Activated CD8-positive, alpha-beta T cell treated with anti-CD3 and anti-CD28 coated beads, Interleukin-2, amount 10 ng/mL, durations not matched to agents 7 days and 5 days (primary cell): ENCODE measurements around the gene SKAP2. TPM values are rescaled to one million over a fixed set of nuclear protein-coding genes. Genes with fewer than 3 reads are reported as not detected.
A peak's percentile ranks its signal among the peaks of the same experiment; 100 is the strongest.

ENCODE experiments used
- ATAC-seq: fragments of 150-1000 bp; cut with Tn5 transposase; one replicate; pipeline ENCODE4 v1.10.0; 2021; ENCODE audit warnings: moderate library complexity
- CTCF ChIA-PET: fragments of 350-600 bp; sonication (Branson Sonifier 250); formaldehyde crosslinking; loops from one replicate; lab custom pipeline; 2021; ENCODE audit warnings: antibody characterized with exemption; lab: Charles Lee
- POLR2A ChIA-PET: fragments of 350-600 bp; sonication (Branson Sonifier 250); formaldehyde crosslinking; loops from one replicate; lab custom pipeline; 2021; ENCODE audit warnings: antibody characterized with exemption; lab: Charles Lee
- DNase-seq: peaks from one replicate; pipeline ENCODE4 v3.0.0-alpha.2; 2020
- H3K27ac Mint-ChIP-seq: one replicate; pipeline ENCODE4 v1.8.0; 2021; ENCODE audit warnings: mild to moderate bottlenecking, mixed read lengths
- H3K27me3 Mint-ChIP-seq: one replicate; pipeline ENCODE4 v1.8.0; 2021; ENCODE audit warnings: low read depth, mixed read lengths
- H3K36me3 Mint-ChIP-seq: one replicate; pipeline ENCODE4 v1.8.0; 2021; ENCODE audit warnings: low read depth, mixed read lengths
- H3K4me1 Mint-ChIP-seq: one replicate; pipeline ENCODE4 v1.8.0; 2021; ENCODE audit warnings: low read depth, mixed read lengths
- H3K4me3 Mint-ChIP-seq: one replicate; pipeline ENCODE4 v1.8.0; 2021; ENCODE audit warnings: mild to moderate bottlenecking, mixed read lengths
- H3K9me3 Mint-ChIP-seq: one replicate; pipeline ENCODE4 v1.8.0; 2022; ENCODE audit warnings: mixed read lengths; ENCODE audit not compliant: insufficient read depth
- total RNA-seq, 2 experiments: library from RNA; stranded (reverse); gene quantifications; one replicate each; pipeline ENCODE4 v1.2.3, GENCODE V29; 2021

SKAP2 gene
- total RNA-seq, 2 experiments from 2014 or later = 9.7 to 12.5 TPM

DNA sequence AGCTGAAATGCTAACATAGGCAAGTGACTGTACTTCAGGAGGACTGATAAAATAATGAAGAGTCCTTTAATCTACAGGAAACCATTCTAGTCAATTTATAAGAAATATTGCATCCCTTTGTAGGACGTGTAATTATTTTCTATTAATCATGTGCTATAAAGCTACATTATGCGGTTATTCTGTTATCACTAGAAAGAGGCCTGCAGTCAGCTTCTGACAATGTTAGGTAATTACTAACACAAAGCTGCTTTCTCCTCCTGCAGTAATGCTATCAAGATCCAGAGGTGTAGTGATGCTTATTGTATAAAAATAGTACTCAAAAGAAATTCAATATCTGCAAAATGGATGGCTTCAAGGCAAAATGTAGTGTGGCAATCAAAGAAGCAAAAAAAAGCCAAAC, 191.1 kb downstream of the SKAP2 start:
- Mint-ChIP-seq H3K4me3 (no peak overlapping the region), H3K27ac (no peak overlapping the region), H3K27me3 (peaks cover 15% of the 10 kb centered on the region), H3K4me1 (no peaks in the 10 kb centered on the region), H3K9me3 (no peaks in the 10 kb centered on the region), H3K36me3 (no peaks in the 10 kb centered on the region)
- no peak for DNase-seq
- no peak for ATAC-seq
- ChIA-PET POLR2A (no interaction called here), CTCF (interaction anchor here (0.9 to 1.2 kb wide), 2 partner anchors 8 to 303 kb away, joined by 3 to 4 read pairs; no protein-coding TSS in a partner anchor)

DNA sequence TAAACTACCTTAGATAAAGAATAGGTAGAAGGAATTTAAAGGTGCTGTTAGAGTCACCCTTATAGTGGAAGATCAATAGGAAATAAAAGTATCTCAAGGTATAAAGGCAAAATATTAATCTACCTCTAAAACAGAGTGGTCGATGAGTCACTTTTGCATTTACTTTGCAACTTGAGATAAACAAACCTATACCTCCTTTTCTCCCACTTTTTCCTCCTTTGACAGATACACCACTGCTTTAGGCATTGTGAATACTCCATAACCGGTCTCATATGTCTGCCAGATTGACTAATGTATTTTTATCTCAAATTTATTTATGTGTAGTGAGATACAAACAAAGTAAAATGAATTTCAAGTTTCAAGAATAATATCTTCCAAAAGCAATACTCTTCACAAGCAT, 193.5 kb downstream of the SKAP2 start:
- ChIA-PET POLR2A (no interaction called here), CTCF (interaction anchor here (0.9 to 1.5 kb wide), 4 partner anchors 9 to 778 kb away, joined by 4 to 8 read pairs (median 6); no protein-coding TSS in a partner anchor)
- no peak overlapping the region for H3K27ac Mint-ChIP-seq
- H3K4me1 Mint-ChIP-seq = peaks cover 3% of the 10 kb centered on the region
- H3K4me3 Mint-ChIP-seq = no peak overlapping the region
- H3K36me3 Mint-ChIP-seq = no peaks in the 10 kb centered on the region
- DNase-seq (no peak), ATAC-seq (no peak)
- H3K9me3 Mint-ChIP-seq = no peaks in the 10 kb centered on the region
- peaks cover 10% of the 10 kb centered on the region for H3K27me3 Mint-ChIP-seq

DNA sequence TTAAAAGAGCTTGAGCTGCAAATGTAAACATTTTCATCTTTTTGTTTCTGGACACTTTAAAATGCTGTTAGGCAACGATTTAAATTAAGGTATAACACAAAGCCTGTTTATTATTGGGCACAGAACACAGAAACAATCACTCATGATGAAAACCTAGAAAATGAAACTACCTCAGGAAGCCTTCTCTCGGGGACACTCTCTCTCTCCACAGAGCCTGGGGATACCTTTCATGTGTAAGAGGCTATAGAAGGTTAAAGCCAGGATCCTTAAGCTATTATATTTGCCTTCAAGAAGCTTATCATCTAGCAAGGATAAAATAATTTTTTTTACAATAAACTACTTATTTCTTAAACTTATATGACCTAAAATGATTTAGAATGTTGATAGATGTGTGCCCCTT, 194.1 kb downstream of the SKAP2 start:
- Mint-ChIP-seq H3K4me1 (peaks cover 5% of the 10 kb centered on the region), H3K27ac (no peak overlapping the region), H3K27me3 (peaks cover 10% of the 10 kb centered on the region), H3K36me3 (no peaks in the 10 kb centered on the region), H3K4me3 (no peak overlapping the region), H3K9me3 (no peaks in the 10 kb centered on the region)
- POLR2A ChIA-PET = no interaction called here
- CTCF ChIA-PET = interaction anchor here (0.9 to 1.5 kb wide), 6 partner anchors 9 to 777 kb away, joined by 4 to 8 read pairs (median 6); no protein-coding TSS in a partner anchor
- no peak for ATAC-seq
- no peak for DNase-seq

DNA sequence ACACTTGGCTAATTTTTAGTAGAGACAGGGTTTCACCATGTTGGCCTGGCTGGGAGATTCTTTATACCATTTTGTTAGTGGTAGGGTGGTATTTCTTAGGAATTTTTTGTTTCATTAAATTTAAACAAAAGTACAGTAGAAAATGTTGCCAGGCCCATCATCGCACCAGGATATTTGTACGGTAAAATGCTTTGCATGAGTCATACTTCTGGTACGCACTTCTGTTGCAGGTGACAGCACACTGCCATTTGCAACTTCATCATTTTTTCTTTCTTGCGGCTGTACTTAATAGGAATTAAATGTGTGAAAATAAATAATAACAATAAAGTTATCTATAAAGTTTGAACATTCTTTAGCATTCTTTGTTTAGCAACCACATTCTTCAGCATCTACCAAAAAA, 195.6 kb downstream of the SKAP2 start:
- CTCF ChIA-PET = no interaction called here
- no peak for DNase-seq
- H3K9me3 Mint-ChIP-seq = no peaks in the 10 kb centered on the region
- POLR2A ChIA-PET = no interaction called here
- ATAC-seq = no peak
- H3K27ac Mint-ChIP-seq = no peak overlapping the region
- peaks cover 12% of the 10 kb centered on the region for H3K4me1 Mint-ChIP-seq
- peaks cover 10% of the 10 kb centered on the region for H3K27me3 Mint-ChIP-seq
- H3K36me3 Mint-ChIP-seq = no peaks in the 10 kb centered on the region
- H3K4me3 Mint-ChIP-seq = no peak overlapping the region

DNA sequence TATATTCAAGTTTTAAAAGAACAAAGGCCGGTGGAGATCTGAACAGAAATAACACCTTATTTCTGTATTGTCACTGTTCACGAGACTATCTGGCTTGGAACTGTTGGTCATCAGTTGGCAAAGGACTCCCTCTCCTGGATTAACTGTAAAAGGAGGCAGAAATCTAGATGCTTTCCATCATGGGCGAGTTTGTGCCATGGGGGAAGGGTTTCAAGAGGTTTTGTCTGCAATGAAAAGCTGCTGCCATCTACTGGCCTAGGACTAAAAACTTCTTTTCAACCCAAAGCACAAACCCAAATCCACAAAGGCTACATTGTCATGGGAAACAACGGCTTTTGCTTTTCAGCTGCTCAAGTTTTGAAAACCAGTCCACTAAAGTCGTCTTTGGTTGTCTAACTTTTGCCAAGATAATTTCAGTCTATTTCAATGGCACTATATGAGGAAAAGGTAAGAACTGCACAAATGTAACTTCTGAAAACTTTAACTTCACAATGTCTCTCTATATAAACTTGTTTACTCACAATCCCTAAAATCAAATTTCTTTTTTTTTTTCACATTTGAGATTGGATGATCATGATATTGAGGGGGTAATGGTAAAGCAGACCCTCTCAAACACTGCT, 196.8 kb downstream of the SKAP2 start:
- Mint-ChIP-seq H3K27me3 (peaks cover 22% of the 10 kb centered on the region), H3K27ac (no peak overlapping the region), H3K4me1 (peaks cover 12% of the 10 kb centered on the region), H3K9me3 (no peaks in the 10 kb centered on the region), H3K36me3 (no peaks in the 10 kb centered on the region), H3K4me3 (no peak overlapping the region)
- DNase-seq (peak; percentile 76), ATAC-seq (peak; percentile 71)
- ChIA-PET CTCF (interaction anchor here (0.6 to 2.9 kb wide), 18 partner anchors 8 to 775 kb away, joined by 3 to 54 read pairs (median 5); no protein-coding TSS in a partner anchor), POLR2A (no interaction called here)

DNA sequence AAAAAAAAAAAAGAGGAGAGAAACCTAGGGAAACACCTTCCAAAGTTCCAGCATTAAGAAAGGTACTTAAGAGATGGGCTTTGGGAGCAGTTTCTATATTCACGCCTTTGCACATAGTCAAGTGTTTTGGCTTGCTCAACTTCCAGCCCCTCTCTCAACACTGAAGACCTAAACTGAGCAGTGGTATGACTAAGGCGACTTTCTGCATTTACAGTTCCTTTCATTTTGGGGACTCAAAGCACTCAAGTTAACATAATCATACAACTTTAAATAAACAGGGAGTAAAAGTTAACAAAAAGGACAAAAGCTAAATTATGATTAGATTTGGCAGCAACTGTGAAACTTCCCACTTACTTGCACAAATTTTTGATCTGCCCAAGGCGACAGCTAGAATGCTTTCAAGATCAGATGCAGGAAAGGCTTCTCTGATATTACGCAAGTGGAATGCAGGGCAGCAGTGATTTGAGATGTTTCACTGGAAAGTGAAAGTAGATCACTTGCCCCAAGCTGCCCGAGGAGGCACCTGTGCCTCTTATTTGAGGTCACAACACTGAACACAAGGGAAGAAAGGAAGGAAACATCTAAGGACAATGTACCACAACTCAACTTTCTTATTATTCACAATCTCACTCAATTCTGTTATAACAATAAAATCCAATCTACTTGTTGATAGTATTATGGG, 199.5 kb downstream of the SKAP2 start:
- Mint-ChIP-seq H3K4me3 (peak overlapping the region; percentile 25), H3K27me3 (peaks cover 23% of the 10 kb centered on the region), H3K9me3 (no peaks in the 10 kb centered on the region), H3K27ac (no peak overlapping the region), H3K4me1 (peaks cover 12% of the 10 kb centered on the region), H3K36me3 (no peaks in the 10 kb centered on the region)
- peak; percentile 52 for DNase-seq
- ChIA-PET CTCF (interaction anchor here (1.1 to 1.7 kb wide), 4 partner anchors 15 to 772 kb away, joined by 5 to 6 read pairs (median 5); no protein-coding TSS in a partner anchor), POLR2A (no interaction called here)
- ATAC-seq = peak; percentile 81

DNA sequence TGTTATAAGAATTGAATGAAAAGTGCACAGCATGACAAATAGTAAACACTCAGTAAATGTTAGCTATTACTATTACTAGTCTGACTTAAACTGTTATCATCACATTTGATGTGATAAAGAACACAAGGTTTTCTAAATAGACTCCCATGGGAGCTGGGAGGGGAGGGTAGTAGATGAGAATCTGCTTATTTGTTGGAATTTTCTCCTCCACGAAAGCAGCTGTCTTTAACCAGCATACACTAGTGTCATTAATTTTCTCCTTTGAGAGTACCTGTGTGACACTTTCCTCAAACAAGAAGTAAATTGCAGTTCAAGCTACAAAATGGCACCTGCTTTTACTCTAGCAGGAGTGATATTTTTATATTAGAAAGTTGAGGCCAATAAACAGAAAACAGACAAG, 200.1 kb downstream of the SKAP2 start:
- H3K27ac Mint-ChIP-seq = no peak overlapping the region
- peaks cover 12% of the 10 kb centered on the region for H3K4me1 Mint-ChIP-seq
- POLR2A ChIA-PET = no interaction called here
- CTCF ChIA-PET = interaction anchor here (0.8 to 1.7 kb wide), 5 partner anchors 15 to 771 kb away, joined by 3 to 6 read pairs (median 5); no protein-coding TSS in a partner anchor
- peaks cover 23% of the 10 kb centered on the region for H3K27me3 Mint-ChIP-seq
- ATAC-seq (no peak), DNase-seq (no peak)
- no peaks in the 10 kb centered on the region for H3K36me3 Mint-ChIP-seq
- no peak overlapping the region for H3K4me3 Mint-ChIP-seq
- no peaks in the 10 kb centered on the region for H3K9me3 Mint-ChIP-seq

DNA sequence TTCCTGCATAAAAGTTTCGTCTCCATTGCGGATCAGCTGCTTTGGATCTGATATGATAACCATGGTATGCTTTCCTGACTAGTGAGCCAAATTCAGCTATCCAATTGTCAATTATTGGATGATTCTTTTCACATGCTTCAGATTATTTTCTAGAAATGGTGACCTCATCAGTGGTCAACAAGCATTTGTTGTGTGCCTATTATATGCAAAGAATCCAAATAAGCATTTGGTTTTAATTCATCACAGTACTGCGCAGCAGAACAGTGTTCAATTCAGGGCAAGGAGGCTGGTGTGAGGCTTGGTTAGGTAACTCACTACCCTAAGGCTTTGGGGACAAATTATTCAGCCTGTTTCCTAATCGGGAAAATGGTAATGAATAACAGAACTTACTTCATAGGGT, 200.5 kb downstream of the SKAP2 start:
- DNase-seq (no peak), ATAC-seq (no peak)
- peaks cover 23% of the 10 kb centered on the region for H3K27me3 Mint-ChIP-seq
- H3K4me3 Mint-ChIP-seq = no peak overlapping the region
- ChIA-PET POLR2A (no interaction called here), CTCF (interaction anchor here (0.8 to 1.7 kb wide), 4 partner anchors 18 to 771 kb away, joined by 3 to 6 read pairs (median 5); no protein-coding TSS in a partner anchor)
- no peaks in the 10 kb centered on the region for H3K36me3 Mint-ChIP-seq
- no peak overlapping the region for H3K27ac Mint-ChIP-seq
- H3K9me3 Mint-ChIP-seq = no peaks in the 10 kb centered on the region
- H3K4me1 Mint-ChIP-seq = peaks cover 12% of the 10 kb centered on the region

DNA sequence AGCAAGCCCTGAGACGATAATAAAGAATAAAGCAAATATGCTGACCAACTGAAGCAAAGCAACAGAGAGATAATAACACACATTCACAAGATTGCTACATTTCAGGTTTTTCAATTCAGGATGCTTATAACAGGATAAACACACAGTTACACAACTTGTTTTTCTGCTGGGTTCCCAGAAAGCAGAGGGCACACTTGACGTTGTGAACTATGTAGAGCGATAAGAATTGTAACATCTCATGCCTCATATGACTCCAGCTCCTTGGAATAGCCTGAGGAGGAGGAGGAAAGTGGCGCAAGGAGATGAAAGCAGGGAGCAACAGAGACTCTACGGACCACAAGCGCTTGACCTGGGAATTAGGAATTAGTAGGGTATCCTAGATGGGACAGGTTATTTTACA, 201.7 kb downstream of the SKAP2 start:
- CTCF ChIA-PET = interaction anchor here (1.8 kb wide), 1 partner anchor 19 kb away, joined by 7 read pairs; no protein-coding TSS in a partner anchor
- DNase-seq (no peak), ATAC-seq (no peak)
- Mint-ChIP-seq H3K4me1 (peaks cover 12% of the 10 kb centered on the region), H3K4me3 (no peak overlapping the region), H3K27me3 (peaks cover 22% of the 10 kb centered on the region), H3K27ac (no peak overlapping the region), H3K9me3 (no peaks in the 10 kb centered on the region), H3K36me3 (no peaks in the 10 kb centered on the region)
- POLR2A ChIA-PET = no interaction called here

DNA sequence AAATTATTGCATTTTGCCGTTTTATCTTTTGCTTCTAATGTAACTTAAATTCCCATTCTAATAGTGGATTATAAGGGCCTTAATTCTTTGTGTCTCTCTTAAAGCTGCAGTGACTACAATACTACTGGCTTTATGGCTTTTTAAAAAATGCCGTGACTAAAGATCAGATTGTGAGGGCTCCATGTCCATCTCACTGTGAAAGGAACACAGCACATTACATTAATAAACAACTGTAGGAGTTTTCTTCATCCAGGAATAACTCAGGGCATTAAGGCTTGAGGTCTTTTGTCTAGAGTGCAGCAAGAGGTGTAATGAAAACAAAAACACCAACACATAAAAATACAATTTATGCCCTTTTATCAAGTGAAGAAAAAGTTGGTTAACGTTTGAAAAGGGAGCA, 205.3 kb downstream of the SKAP2 start:
- H3K4me1 Mint-ChIP-seq = no peaks in the 10 kb centered on the region
- peaks cover 34% of the 10 kb centered on the region for H3K27me3 Mint-ChIP-seq

DNA sequence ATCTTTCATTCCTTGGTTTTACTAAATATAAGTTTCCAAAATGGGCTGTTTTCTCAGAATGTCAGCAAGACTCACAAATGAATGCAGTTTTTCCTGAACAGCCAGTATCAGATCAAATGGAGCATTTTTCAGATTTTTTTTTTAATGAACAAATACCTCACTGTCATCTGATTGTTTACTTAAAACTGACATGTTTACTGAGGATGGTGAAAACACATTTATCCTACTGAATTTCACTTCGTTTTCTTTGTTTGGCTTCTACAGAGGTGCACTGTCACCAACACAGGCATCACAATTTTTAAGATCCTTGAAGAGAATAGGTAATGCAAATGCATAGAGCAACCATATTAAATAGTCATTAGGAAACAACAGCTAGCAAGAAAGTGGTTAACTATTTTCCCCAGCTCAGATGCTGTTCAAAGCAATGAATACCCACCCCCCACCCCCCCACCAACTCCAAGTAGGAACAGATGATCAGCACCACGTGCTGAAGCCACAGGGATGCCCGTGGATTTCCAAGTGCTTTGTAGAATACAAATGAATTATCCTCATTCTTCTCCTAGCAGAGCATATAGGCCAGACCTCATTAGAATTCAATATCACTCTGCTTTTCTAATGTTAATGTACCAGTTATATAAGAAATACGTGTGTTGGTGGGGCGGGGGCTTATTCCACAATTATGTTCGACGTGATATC, 205.9 kb downstream of the SKAP2 start:
- no peak overlapping the region for H3K4me3 Mint-ChIP-seq
- H3K9me3 Mint-ChIP-seq = no peaks in the 10 kb centered on the region
- peaks cover 32% of the 10 kb centered on the region for H3K27me3 Mint-ChIP-seq
- H3K36me3 Mint-ChIP-seq = no peaks in the 10 kb centered on the region
- no peak overlapping the region for H3K27ac Mint-ChIP-seq
- no peaks in the 10 kb centered on the region for H3K4me1 Mint-ChIP-seq
- ChIA-PET CTCF (no interaction called here), POLR2A (no interaction called here)
- DNase-seq = no peak
- no peak for ATAC-seq

More for the DNA sequence above, 205.3 kb downstream of the SKAP2 start:
- no peak for ATAC-seq
- Mint-ChIP-seq H3K4me3 (no peak overlapping the region), H3K27ac (no peak overlapping the region), H3K36me3 (no peaks in the 10 kb centered on the region), H3K9me3 (no peaks in the 10 kb centered on the region)
- ChIA-PET POLR2A (no interaction called here), CTCF (interaction anchor here (0.8 to 2.3 kb wide), 2 partner anchors 281 to 289 kb away, joined by 4 to 8 read pairs; no protein-coding TSS in a partner anchor)
- DNase-seq = no peak
